Peyer's patch (tissue), 4 donors: ENCODE results near the gene PDSS2. TPM values are rescaled to one million over a fixed set of nuclear protein-coding genes. Genes with fewer than 3 reads are reported as not detected.

Experiments
- DNase-seq, 3 donors: peaks; one replicate each; pipeline ENCODE4 v3.0.0-alpha.2; 2017 to 2019
- H3K27ac ChIP-seq, 4 donors: fragments of 200-600 bp; sonication (generic); one replicate each; pipeline ENCODE4 v1.5.1; 2016 to 2019
- H3K27me3 ChIP-seq, 2 donors: fragments of 200-600 bp; sonication (generic); one replicate each; pipeline ENCODE4 v1.5.1; 2019
- H3K36me3 ChIP-seq, 3 donors: fragments of 200-600 bp; sonication (generic); one replicate each; pipeline ENCODE4 v1.5.1; 2016 to 2019
- H3K4me1 ChIP-seq, 4 donors: fragments of 200-600 bp; sonication (generic); one replicate each; pipeline ENCODE4 v1.5.1; 2016 to 2019
- H3K4me3 ChIP-seq, 4 donors: fragments of 200-600 bp; sonication (generic); 1 replicate in 3 of 4; 2 replicates in 1 of 4; pipeline ENCODE4 v1.5.1; 2016 to 2019; ENCODE audit warnings: mild to moderate bottlenecking in 1 of 4
- H3K9me3 ChIP-seq, 4 donors: fragments of 200-600 bp; sonication (generic); one replicate each; pipeline ENCODE4 v1.5.1; 2016 to 2019; ENCODE audit warnings: mild to moderate bottlenecking in 1 of 4
- POLR2A ChIP-seq, 2 donors: fragments of 450-650 bp; IDR thresholded peaks; one replicate each; pipeline ENCODE4 v1.5.1; 2017; ENCODE audit warnings: antibody characterized with exemption in 2 of 2, mild to moderate bottlenecking in 2 of 2, moderate library complexity in 2 of 2
- total RNA-seq, 4 donors: library from RNA; depleted of rRNA; stranded (reverse); fragments of >200 nt; gene quantifications; one replicate each; pipeline ENCODE4 v1.1.0, GENCODE V29; 2016
- TF ChIP-seq, protein P1 (sequence below), 6 experiments: fragments of 450-650 bp in 4 of 6; fragments of 200-600 bp in 2 of 6; sonication (generic) in 1 of 6; IDR thresholded peaks; one replicate each; pipeline ENCODE4 v1.5.1; 2017 to 2019; ENCODE audit warnings: antibody characterized with exemption in 6 of 6, mild to moderate bottlenecking in 3 of 6, moderate library complexity in 1 of 6

Gene PDSS2
- total RNA-seq, 4 donors from 2014 or later, result 9.5 to 16.5 (median 15.4) TPM

DNA sequence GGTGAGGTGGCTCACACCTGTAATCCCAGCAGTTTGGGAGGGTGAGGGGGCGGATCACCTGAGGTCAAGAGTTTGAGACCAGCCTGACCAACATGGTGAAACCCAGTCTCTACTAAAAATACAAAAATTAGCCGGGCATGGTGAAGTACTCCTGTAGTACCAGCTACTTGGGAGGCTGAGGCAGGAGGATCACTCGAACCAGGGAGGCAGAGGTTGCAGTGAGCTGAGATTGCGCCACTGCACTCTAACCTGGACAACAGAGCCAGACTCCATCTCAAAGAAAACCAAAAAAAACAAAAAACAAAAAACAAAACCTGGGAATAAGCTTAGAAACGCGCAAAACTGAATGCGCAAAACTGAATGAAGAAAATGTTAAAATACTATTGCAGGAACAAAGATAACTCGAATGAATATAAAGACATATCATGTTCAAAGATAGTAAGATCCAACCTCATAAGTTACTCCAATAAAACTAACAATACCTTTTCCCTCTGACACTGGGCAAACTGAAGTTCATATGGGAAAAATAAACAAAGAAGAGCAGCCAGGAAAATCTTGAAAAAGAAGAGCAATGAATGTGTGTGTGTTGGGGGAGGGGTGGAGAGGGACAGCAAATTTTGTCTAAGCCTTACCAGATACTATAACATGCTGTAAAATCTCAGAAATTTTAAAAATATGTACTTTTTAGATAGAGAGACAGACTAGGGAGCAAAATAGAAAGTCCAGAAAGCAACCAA lies 243.0 kb downstream of the PDSS2 start:
- no peaks in the 10 kb centered on the region for H3K27me3 ChIP-seq

DNA sequence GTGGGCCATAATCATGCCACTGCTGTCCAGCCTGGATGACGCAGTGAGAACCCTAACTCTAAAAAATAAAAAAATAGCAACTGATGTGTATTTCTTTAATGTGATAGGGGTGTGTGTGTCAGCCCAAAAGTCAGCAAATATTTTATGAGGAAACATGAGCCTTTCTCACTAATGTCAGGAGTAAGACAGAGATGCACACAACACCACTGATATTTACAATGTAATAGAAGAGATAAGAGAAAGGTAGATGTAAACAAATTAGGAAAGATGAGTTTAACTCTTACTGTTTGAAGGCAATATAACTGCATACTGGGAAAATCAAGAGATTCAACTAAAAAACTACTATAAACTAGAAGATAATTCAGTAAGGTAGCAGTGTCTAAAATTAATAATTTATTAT lies 244.0 kb downstream of the PDSS2 start:
- Histone ChIP-seq H3K4me3 (no peak overlapping the region), H3K27me3 (no peaks in the 10 kb centered on the region), H3K4me1 (no peaks in the 10 kb centered on the region), H3K9me3 (no peaks in the 10 kb centered on the region), H3K27ac (no peak overlapping the region), H3K36me3 (no peaks in the 10 kb centered on the region)
- no peak for TF ChIP-seq POLR2A (IDR thresholded peaks at IDR 0.05)
- TF ChIP-seq, protein P1, sequence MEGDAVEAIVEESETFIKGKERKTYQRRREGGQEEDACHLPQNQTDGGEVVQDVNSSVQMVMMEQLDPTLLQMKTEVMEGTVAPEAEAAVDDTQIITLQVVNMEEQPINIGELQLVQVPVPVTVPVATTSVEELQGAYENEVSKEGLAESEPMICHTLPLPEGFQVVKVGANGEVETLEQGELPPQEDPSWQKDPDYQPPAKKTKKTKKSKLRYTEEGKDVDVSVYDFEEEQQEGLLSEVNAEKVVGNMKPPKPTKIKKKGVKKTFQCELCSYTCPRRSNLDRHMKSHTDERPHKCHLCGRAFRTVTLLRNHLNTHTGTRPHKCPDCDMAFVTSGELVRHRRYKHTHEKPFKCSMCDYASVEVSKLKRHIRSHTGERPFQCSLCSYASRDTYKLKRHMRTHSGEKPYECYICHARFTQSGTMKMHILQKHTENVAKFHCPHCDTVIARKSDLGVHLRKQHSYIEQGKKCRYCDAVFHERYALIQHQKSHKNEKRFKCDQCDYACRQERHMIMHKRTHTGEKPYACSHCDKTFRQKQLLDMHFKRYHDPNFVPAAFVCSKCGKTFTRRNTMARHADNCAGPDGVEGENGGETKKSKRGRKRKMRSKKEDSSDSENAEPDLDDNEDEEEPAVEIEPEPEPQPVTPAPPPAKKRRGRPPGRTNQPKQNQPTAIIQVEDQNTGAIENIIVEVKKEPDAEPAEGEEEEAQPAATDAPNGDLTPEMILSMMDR (IDR thresholded peaks at IDR 0.05), result no peak
- DNase-seq, result no peak

More for the DNA sequence above, 243.0 kb downstream of the PDSS2 start:
- TF ChIP-seq, protein P1 (IDR thresholded peaks at IDR 0.05), result no peak
- no peak for TF ChIP-seq POLR2A (IDR thresholded peaks at IDR 0.05)
- H3K4me1 ChIP-seq, result no peaks in the 10 kb centered on the region
- DNase-seq, result no peak
- no peaks in the 10 kb centered on the region for H3K36me3 ChIP-seq
- no peak overlapping the region for H3K27ac ChIP-seq
- no peak overlapping the region for H3K4me3 ChIP-seq
- no peaks in the 10 kb centered on the region for H3K9me3 ChIP-seq

- Histone ChIP-seq H3K27ac (no peak overlapping the region), H3K4me3 (no peak overlapping the region), H3K9me3 (no peaks in the 10 kb centered on the region), H3K4me1 (no peaks in the 10 kb centered on the region), H3K36me3 (no peaks in the 10 kb centered on the region), H3K27me3 (no peaks in the 10 kb centered on the region)
- no peak for DNase-seq
- TF ChIP-seq, protein P1 (IDR thresholded peaks at IDR 0.05), result no peak
- no peak for TF ChIP-seq POLR2A (IDR thresholded peaks at IDR 0.05)
These were observed 244.7 kb downstream of the PDSS2 start for GRCh38 chr6:107214655-107215054.

- H3K9me3 ChIP-seq, result no peaks in the 10 kb centered on the region
- H3K27ac ChIP-seq, result no peak overlapping the region
- no peaks in the 10 kb centered on the region for H3K27me3 ChIP-seq
- H3K36me3 ChIP-seq, result no peaks in the 10 kb centered on the region
- no peak for DNase-seq
- H3K4me3 ChIP-seq, result no peak overlapping the region
- TF ChIP-seq POLR2A (IDR thresholded peaks at IDR 0.05), result no peak
- TF ChIP-seq, protein P1 (IDR thresholded peaks at IDR 0.05), result no peak
- H3K4me1 ChIP-seq, result no peaks in the 10 kb centered on the region
These were observed 249.7 kb downstream of the PDSS2 start for GRCh38 chr6:107209406-107210305.

GRCh38 chr6:107207251-107207873 lies 252.0 kb downstream of the PDSS2 start:
- H3K27ac ChIP-seq, result no peak overlapping the region
- H3K27me3 ChIP-seq, result no peaks in the 10 kb centered on the region
- no peak for TF ChIP-seq POLR2A (IDR thresholded peaks at IDR 0.05)
- TF ChIP-seq, protein P1 (IDR thresholded peaks at IDR 0.05), result no peak
- no peak overlapping the region for H3K4me3 ChIP-seq
- H3K36me3 ChIP-seq, result no peaks in the 10 kb centered on the region
- H3K9me3 ChIP-seq, result no peaks in the 10 kb centered on the region
- no peaks in the 10 kb centered on the region for H3K4me1 ChIP-seq
- DNase-seq, result no peak
